Adrenal gland (tissue), 12 donors: ENCODE data around the gene MRPL33. TPM values are rescaled to one million over a fixed set of nuclear protein-coding genes. Genes with fewer than 3 reads are reported as not detected.

Experiments used
- DNase-seq, 7 donors: peaks; one replicate each; pipeline ENCODE4 v3.0.0-alpha.2; 2019 to 2020
- H3K27ac ChIP-seq, 5 donors: fragments of 200-600 bp; sonication (generic) in 4 of 5; 1 replicate in 3 of 5; 2 replicates in 2 of 5; pipeline versions ENCODE4 v1.5.1 to v1.8.0; 2016 to 2020; ENCODE audit warnings: mild to moderate bottlenecking in 1 of 5
- H3K27me3 ChIP-seq: fragments of 200-600 bp; 2 replicates; pipeline ENCODE4 v1.8.0; 2021
- H3K36me3 ChIP-seq, 2 donors: fragments of 200-600 bp; replicated peaks in 1 of 2; 1 replicate in 1 of 2; 2 replicates in 1 of 2; pipeline versions ENCODE4 v1.5.1 to v1.8.0; 2018 to 2022
- H3K4me1 ChIP-seq, 2 donors: fragments of 200-600 bp; replicated peaks in 1 of 2; 1 replicate in 1 of 2; 2 replicates in 1 of 2; pipeline versions ENCODE4 v1.5.1 to v1.8.0; 2018 to 2021
- H3K4me3 ChIP-seq, 4 donors: fragments of 200-600 bp; sonication (generic) in 3 of 4; one replicate each; pipeline ENCODE4 v1.5.1; 2016 to 2018
- H3K9me3 ChIP-seq, 3 donors: fragments of 200-600 bp; sonication (generic) in 1 of 3; replicated peaks in 1 of 3; 1 replicate in 2 of 3; 2 replicates in 1 of 3; pipeline versions ENCODE4 v1.5.1 to v1.8.0; 2016 to 2021
- CTCF ChIP-seq, 6 experiments: fragments of 450-650 bp in 4 of 6; fragments of 200-600 bp in 2 of 6; sonication (generic) in 1 of 6; IDR thresholded peaks; 1 replicate in 5 of 6; 2 replicates in 1 of 6; pipeline versions ENCODE4 v1.5.1 to v1.8.0; 2016 to 2021; ENCODE audit warnings: antibody characterized with exemption in 6 of 6, mild to moderate bottlenecking in 2 of 6, moderate library complexity in 1 of 6
- POLR2A ChIP-seq, 2 donors: fragments of 450-650 bp; IDR thresholded peaks; one replicate each; pipeline ENCODE4 v1.6.1; 2017; ENCODE audit warnings: antibody characterized with exemption in 2 of 2, mild to moderate bottlenecking in 2 of 2, moderate library complexity in 1 of 2
- WGBS, 4 donors: extraction: QIAGEN DNeasy Blood & Tissue Kit in 2 of 4; methylation state at CpG; one replicate each; pipeline versions ENCODE4 v1.1.5 to v1.1.7; 2013 to 2017; 5-methylcytosine and 5-hydroxymethylcytosine counted together
- intact Hi-C, 2 donors: fragments of 100-400 bp; cut with DNase I; formaldehyde crosslinking; loops; one replicate each; pipeline versions ENCODE4 v1.14.1 to v1.15.0; 2022 to 2023
- polyA plus RNA-seq, 3 donors: library from polyadenylated mRNA; stranded (reverse); fragments of 200-250 nt in 2 of 3; fragments of 350-450 nt in 1 of 3; fragmentation: Illumina TruSeq in 1 of 3; extraction: RNeasy Lipid Tissue Mini Kit (QIAGEN cat#74804) in 1 of 3; gene quantifications; one replicate each; pipeline ENCODE4 v1.2.3, GENCODE V29; 2013 to 2014
- total RNA-seq, 9 donors: library from RNA; depleted of rRNA in 4 of 9; stranded (reverse); fragments of >200 nt in 4 of 9; fragments of 120-200 nt in 1 of 9; fragmentation: NEBNext Ultra II Directional in 1 of 9; extraction: Animal tissue kit (Norgen Biotek cat#: 25700) in 1 of 9; gene quantifications; one replicate each; pipeline versions ENCODE4 v1.1.0 to v1.2.4, GENCODE V29; 2013 to 2023
- donor health status: healthy with polysubstance abuse.
- donor health status: Bipolar disorder and iron deficiency.
- donor health status: DM: yes; HTN: yes; CAD: no.
- donor health status: DM: no; HTN: no; CAD: no.
- donor health status: DM: no; HTN: no; CAD: no.
- donor health status: DM: yes; HTN: yes; CAD: no.

Gene MRPL33
- total and polyA plus RNA-seq, 12 donors, result 211 to 1,020 (median 485) TPM

GRCh38 chr2:27765621-27766286 lies 5.8 kb upstream of the MRPL33 start:
- 13 to 16% (median 16%) methylated on average over 28 to 29 of the region's 29 CpGs for WGBS, 4 donors
- H3K27ac ChIP-seq, result peak overlapping the region in 4 of 5 donors; percentile 45 to 81 (median 70)
- H3K4me1 ChIP-seq, result peaks cover 11 to 18% of the 10 kb centered on the region in 2 donors
- DNase-seq, result peak; percentile 74 to 87 (median 84)
- H3K4me3 ChIP-seq, result peak overlapping the region in 1 of 4 donors; percentile 37
- H3K36me3 ChIP-seq, result no peaks in the 10 kb centered on the region
- H3K9me3 ChIP-seq, result no peaks in the 10 kb centered on the region
- intact Hi-C loops, result no loop called here
- TF ChIP-seq POLR2A (IDR thresholded peaks at IDR 0.05), result peak in 1 of 2 donors; percentile 36
- TF ChIP-seq CTCF (IDR thresholded peaks at IDR 0.05), result no peak
- no peaks in the 10 kb centered on the region for H3K27me3 ChIP-seq

GRCh38 chr2:27766287-27766661 lies 5.2 kb upstream of the MRPL33 start:
- Histone ChIP-seq H3K27me3 (no peaks in the 10 kb centered on the region), H3K9me3 (no peaks in the 10 kb centered on the region), H3K4me1 (peaks cover 16 to 18% of the 10 kb centered on the region in 2 donors), H3K36me3 (no peaks in the 10 kb centered on the region), H3K27ac (peak overlapping the region in 4 of 5 donors; percentile 45 to 81 (median 70)), H3K4me3 (peak overlapping the region in 1 of 4 donors; percentile 37)
- no peak for DNase-seq
- TF ChIP-seq CTCF (IDR thresholded peaks at IDR 0.05) (no peak), POLR2A (IDR thresholded peaks at IDR 0.05) (no peak)
- WGBS, 4 donors, result 79 to 93% (median 89%) methylated on average over 2 of the region's 2 CpGs
- intact Hi-C loops, result no loop called here

- H3K36me3 ChIP-seq, result peaks cover 0 to 11% of the 10 kb centered on the region in 2 donors
- no peak for DNase-seq
- no peaks in the 10 kb centered on the region for H3K9me3 ChIP-seq
- TF ChIP-seq CTCF (IDR thresholded peaks at IDR 0.05) (no peak), POLR2A (IDR thresholded peaks at IDR 0.05) (no peak)
- WGBS, 4 donors, result 9 to 13% (median 11%) methylated on average over 13 of the region's 13 CpGs
- peaks cover 22 to 26% of the 10 kb centered on the region in 2 donors for H3K4me1 ChIP-seq
- H3K27me3 ChIP-seq, result no peaks in the 10 kb centered on the region
- intact Hi-C loops, result loop anchor here (10.0 kb wide), 2 partner anchors 114 to 624 kb away; partner anchors contain the start of gene FOSL2 (in 1 of the 2)
- H3K4me3 ChIP-seq, result peak overlapping the region in 3 of 4 donors; percentile 49 to 90 (median 57)
- peak overlapping the region; percentile 70 to 95 (median 92) for H3K27ac ChIP-seq
These were observed 344 bp upstream of the MRPL33 start for GRCh38 chr2:27771202-27771547.

GRCh38 chr2:27772804-27773203 lies 1.3 kb downstream of the MRPL33 start:
- Histone ChIP-seq H3K27ac (peak overlapping the region; percentile 70 to 95 (median 92)), H3K9me3 (no peaks in the 10 kb centered on the region), H3K4me1 (peaks cover 33 to 35% of the 10 kb centered on the region in 2 donors), H3K27me3 (no peaks in the 10 kb centered on the region), H3K36me3 (peaks cover 0 to 11% of the 10 kb centered on the region in 2 donors), H3K4me3 (peak overlapping the region in 3 of 4 donors; percentile 46 to 90 (median 49))
- TF ChIP-seq POLR2A (IDR thresholded peaks at IDR 0.05) (no peak), CTCF (IDR thresholded peaks at IDR 0.05) (no peak)
- intact Hi-C loops, result loop anchor here (10.0 kb wide), 2 partner anchors 112 to 622 kb away; partner anchors contain the start of gene FOSL2 (in 1 of the 2)
- peak in 1 of 7 donors; percentile 45 for DNase-seq
- WGBS, 4 donors, result 10 to 25% (median 13%) methylated on average over 2 of the region's 2 CpGs
